Panc1 (cell line): Measurements from ENCODE around the gene SLC2A1. TPM values are rescaled to one million over a fixed set of nuclear protein-coding genes. Genes with fewer than 3 reads are reported as not detected.

ENCODE experiments used
- ATAC-seq: fragments of 200-7000 bp; cut with Tn5 transposase; 2 replicates; pipeline ENCODE4 v1.9.1; 2020; ENCODE audit warnings: mild to moderate bottlenecking, moderate library complexity
- BruUV-seq: library from RNA; stranded (reverse); fragments of 400-500 nt; replicated peaks from 2 replicates; lab custom pipeline; 2021; lab: Mats Ljungman, UMichigan
- CTCF ChIA-PET: fragments of 300-600 bp; sonication (Branson Sonifier 250); formaldehyde crosslinking; loops from one replicate; lab custom pipeline; 2022; ENCODE audit warnings: antibody characterized with exemption; lab: Charles Lee
- POLR2A ChIA-PET: fragments of 300-600 bp; sonication (Branson Sonifier 250); formaldehyde crosslinking; loops from one replicate; lab custom pipeline; 2022; ENCODE audit warnings: antibody characterized with exemption; lab: Charles Lee
- DNase-seq: peaks from one replicate; pipeline ENCODE4 v3.0.0-alpha.2; 2010; ENCODE audit warnings: low read depth, low spot score
- H3K27ac ChIP-seq: 2 replicates; pipeline ENCODE4 v1.5.1; 2011; ENCODE audit warnings: mild to moderate bottlenecking, low read length, inconsistent platforms
- H3K27me3 ChIP-seq: fragments of 200-500 bp; sonication (Bioruptor generic); 2 replicates; pipeline ENCODE4 v1.6.0; 2014; ENCODE audit warnings: low read length, inconsistent platforms; ENCODE audit not compliant: control insufficient read depth, insufficient read depth
- H3K36me3 ChIP-seq: fragments of 200-500 bp; sonication (Bioruptor generic); 2 replicates; pipeline ENCODE4 v1.5.1; 2014; ENCODE audit warnings: inconsistent platforms, mild to moderate bottlenecking, low read length, moderate library complexity; ENCODE audit not compliant: control insufficient read depth, insufficient read depth
- H3K4me1 ChIP-seq: 2 replicates; pipeline ENCODE4 v1.5.1; 2011; ENCODE audit warnings: inconsistent platforms, mild to moderate bottlenecking, low read length, moderate library complexity; ENCODE audit not compliant: control insufficient read depth, insufficient read depth
- H3K4me3 ChIP-seq, 2 experiments: 2 replicates each; pipeline ENCODE4 v1.5.1; 2011 to 2012; ENCODE audit warnings: low read depth in 2 of 2, low read length in 2 of 2, mild to moderate bottlenecking in 2 of 2, inconsistent platforms in 1 of 2, moderate library complexity in 1 of 2
- H3K9me3 ChIP-seq: fragments of 200-500 bp; sonication (Bioruptor generic); 2 replicates; pipeline ENCODE4 v1.5.1; 2014; ENCODE audit warnings: low read depth, mild to moderate bottlenecking, inconsistent platforms, low read length, moderate library complexity; ENCODE audit not compliant: control insufficient read depth, insufficient read depth
- POLR2AphosphoS5 ChIP-seq: IDR thresholded peaks from 2 replicates; pipeline ENCODE4 v1.6.1; 2012; ENCODE audit warnings: mild to moderate bottlenecking, low read depth, low read length, moderate library complexity
- REST ChIP-seq, 2 experiments: IDR thresholded peaks; 2 replicates each; pipeline ENCODE4 v1.6.1; 2011 to 2012; ENCODE audit warnings: low read depth in 2 of 2, control low read depth in 1 of 2, low read length in 1 of 2, mild to moderate bottlenecking in 1 of 2, moderate library complexity in 1 of 2; ENCODE audit not compliant: insufficient read depth in 1 of 2
- SIN3A ChIP-seq: IDR thresholded peaks from 2 replicates; pipeline ENCODE4 v1.6.1; 2012; ENCODE audit warnings: low read depth, mild to moderate bottlenecking, low read length, moderate library complexity, borderline replicate concordance; ENCODE audit not compliant: insufficient read depth
- TCF7L2 ChIP-seq: IDR thresholded peaks from 2 replicates; pipeline ENCODE4 v1.6.1; 2011; ENCODE audit warnings: mild to moderate bottlenecking, low read depth, low read length, inconsistent platforms
- in situ Hi-C: cut with HindIII; loops from 2 replicates; pipeline ENCODE4 v1.10.0; 2016; ENCODE audit warnings: low sequenced_read_pairs, low pct_unique_long_range_greater_than_20kb
- intact Hi-C: fragments of 100-400 bp; cut with micrococcal nuclease; formaldehyde crosslinking; loops from one replicate; pipeline ENCODE4 v1.10.0; 2022; ENCODE audit not compliant: unreplicated experiment
- total RNA-seq: library from RNA; stranded (reverse); gene quantifications from one replicate; pipeline ENCODE4 v1.2.1, GENCODE V29; 2021; ENCODE audit not compliant: unreplicated experiment
- TF ChIP-seq, protein P1 (sequence below): fragments of 450-650 bp; IDR thresholded peaks from 2 replicates; pipeline ENCODE4 v1.5.1; 2017; ENCODE audit warnings: mild to moderate bottlenecking

The SLC2A1 gene
- total RNA-seq, 1 experiment from 2014 or later, result 32.9 TPM

DNA sequence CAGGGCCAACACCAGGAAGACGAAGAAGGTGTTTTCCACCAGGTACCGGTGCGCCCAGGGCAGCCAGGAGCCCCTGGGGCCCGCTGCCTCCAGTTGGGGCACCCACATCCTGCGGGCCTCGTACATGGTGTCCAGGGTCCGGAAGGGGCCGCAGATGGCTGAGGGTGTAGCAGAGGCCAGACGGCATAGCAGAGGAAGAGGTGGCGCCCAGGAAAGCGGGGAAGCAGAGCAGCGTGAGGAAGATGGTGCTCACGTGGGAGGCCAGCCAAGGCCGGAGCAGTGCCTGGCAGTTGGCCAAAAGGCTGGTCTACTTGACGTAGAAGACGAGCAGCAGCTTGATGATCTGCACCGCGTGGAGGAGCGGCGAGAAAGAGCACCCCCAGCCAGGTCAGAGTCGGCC is 71.9 kb downstream of the SLC2A1 start:
- no peaks in the 10 kb centered on the region for H3K9me3 ChIP-seq
- no peaks in the 10 kb centered on the region for H3K4me1 ChIP-seq
- no peaks in the 10 kb centered on the region for H3K27me3 ChIP-seq
- ATAC-seq (no peak), DNase-seq (no peak)
- no TSS peak for BruUV-seq
- no peak overlapping the region for H3K27ac ChIP-seq
- TF ChIP-seq, protein P1, sequence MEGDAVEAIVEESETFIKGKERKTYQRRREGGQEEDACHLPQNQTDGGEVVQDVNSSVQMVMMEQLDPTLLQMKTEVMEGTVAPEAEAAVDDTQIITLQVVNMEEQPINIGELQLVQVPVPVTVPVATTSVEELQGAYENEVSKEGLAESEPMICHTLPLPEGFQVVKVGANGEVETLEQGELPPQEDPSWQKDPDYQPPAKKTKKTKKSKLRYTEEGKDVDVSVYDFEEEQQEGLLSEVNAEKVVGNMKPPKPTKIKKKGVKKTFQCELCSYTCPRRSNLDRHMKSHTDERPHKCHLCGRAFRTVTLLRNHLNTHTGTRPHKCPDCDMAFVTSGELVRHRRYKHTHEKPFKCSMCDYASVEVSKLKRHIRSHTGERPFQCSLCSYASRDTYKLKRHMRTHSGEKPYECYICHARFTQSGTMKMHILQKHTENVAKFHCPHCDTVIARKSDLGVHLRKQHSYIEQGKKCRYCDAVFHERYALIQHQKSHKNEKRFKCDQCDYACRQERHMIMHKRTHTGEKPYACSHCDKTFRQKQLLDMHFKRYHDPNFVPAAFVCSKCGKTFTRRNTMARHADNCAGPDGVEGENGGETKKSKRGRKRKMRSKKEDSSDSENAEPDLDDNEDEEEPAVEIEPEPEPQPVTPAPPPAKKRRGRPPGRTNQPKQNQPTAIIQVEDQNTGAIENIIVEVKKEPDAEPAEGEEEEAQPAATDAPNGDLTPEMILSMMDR, result no peak
- TF ChIP-seq REST (IDR thresholded peaks at IDR 0.05; ENCODE audit: insufficient read depth in 1 of 2, low read depth in 2 of 2, low read length in 1 of 2), result no peak
- TF ChIP-seq TCF7L2, result no peak
- TF ChIP-seq SIN3A, result no peak
- no peak for TF ChIP-seq POLR2AphosphoS5
- ChIA-PET CTCF (no interaction called here), POLR2A (interaction anchor here (0.6 kb wide), 1 partner anchor 13 kb away, joined by 3 read pairs; no protein-coding TSS in a partner anchor)
- no peak overlapping the region for H3K4me3 ChIP-seq
- H3K36me3 ChIP-seq, result no peaks in the 10 kb centered on the region
- intact Hi-C loops, result no loop called here
- in situ Hi-C loops, result no loop called here

GRCh38 chr1:42886046-42886739 is 72.5 kb downstream of the SLC2A1 start:
- BruUV-seq, result no TSS peak
- no peak for ATAC-seq
- no peak overlapping the region for H3K4me3 ChIP-seq

More at GRCh38 chr1:42886046-42886739, 72.5 kb downstream of the SLC2A1 start:
- H3K27ac ChIP-seq, result no peak overlapping the region
- ChIA-PET CTCF (no interaction called here), POLR2A (interaction anchor here (0.6 to 0.7 kb wide), 2 partner anchors 14 to 628 kb away, joined by 3 to 4 read pairs; no protein-coding TSS in a partner anchor)
- in situ Hi-C loops (no loop called here), intact Hi-C loops (no loop called here)
- H3K4me1 ChIP-seq, result no peaks in the 10 kb centered on the region
- no peaks in the 10 kb centered on the region for H3K27me3 ChIP-seq
- H3K9me3 ChIP-seq, result no peaks in the 10 kb centered on the region
- no peak for DNase-seq
- H3K36me3 ChIP-seq, result no peaks in the 10 kb centered on the region
- TF ChIP-seq SIN3A, result no peak
- no peak for TF ChIP-seq POLR2AphosphoS5
- no peak for TF ChIP-seq TCF7L2
- TF ChIP-seq, protein P1, result no peak
- no peak for TF ChIP-seq REST (IDR thresholded peaks at IDR 0.05; ENCODE audit: insufficient read depth in 1 of 2, low read depth in 2 of 2, low read length in 1 of 2)
